ENCODE measurements around the gene MYH1. TPM values are rescaled to one million over a fixed set of nuclear protein-coding genes. Genes with fewer than 3 reads are reported as not detected.

The MYH1 gene
- total RNA-seq, 2 donors from 2014 or later = not detected

Other genes with a start within 250 kb of the MYH1 start
- not detected for gene MYH13, start 145.5 kb downstream of the MYH1 start, total RNA-seq
- not detected for gene MYH8, start 96.6 kb downstream of the MYH1 start, total RNA-seq
- gene MYH4, start 49.0 kb downstream of the MYH1 start, total RNA-seq = not detected
- gene MYH2, start 31.1 kb upstream of the MYH1 start, total RNA-seq = not detected
- 1 to 10 TPM; 2.0 to 5.1 TPM for gene MYH3, start 138.8 kb upstream of the MYH1 start, total RNA-seq
- 10 to 100 TPM; 28.1 to 36.3 TPM for gene SCO1, start 179.0 kb upstream of the MYH1 start, total RNA-seq
- gene ADPRM, start 179.1 kb upstream of the MYH1 start, total RNA-seq = 10 to 100 TPM; 10.0 to 11.5 TPM
- gene TMEM220, start 211.5 kb upstream of the MYH1 start, total RNA-seq = 1 to 10 TPM in 1 of 2 donors, under 1 TPM in 1; 0.09 to 1.7 TPM

All from activated naive CD4-positive, alpha-beta T cell treated with anti-CD3 and anti-CD28 coated beads, Interleukin-2, amount 50 U/mL, for 72 hours (primary cell).